ENCODE measurements around the gene FOXQ1. TPM values are rescaled to one million over a fixed set of nuclear protein-coding genes. Genes with fewer than 3 reads are reported as not detected.

FOXQ1 gene
- total RNA-seq, 1 donor from 2014 or later: not detected

DNA sequence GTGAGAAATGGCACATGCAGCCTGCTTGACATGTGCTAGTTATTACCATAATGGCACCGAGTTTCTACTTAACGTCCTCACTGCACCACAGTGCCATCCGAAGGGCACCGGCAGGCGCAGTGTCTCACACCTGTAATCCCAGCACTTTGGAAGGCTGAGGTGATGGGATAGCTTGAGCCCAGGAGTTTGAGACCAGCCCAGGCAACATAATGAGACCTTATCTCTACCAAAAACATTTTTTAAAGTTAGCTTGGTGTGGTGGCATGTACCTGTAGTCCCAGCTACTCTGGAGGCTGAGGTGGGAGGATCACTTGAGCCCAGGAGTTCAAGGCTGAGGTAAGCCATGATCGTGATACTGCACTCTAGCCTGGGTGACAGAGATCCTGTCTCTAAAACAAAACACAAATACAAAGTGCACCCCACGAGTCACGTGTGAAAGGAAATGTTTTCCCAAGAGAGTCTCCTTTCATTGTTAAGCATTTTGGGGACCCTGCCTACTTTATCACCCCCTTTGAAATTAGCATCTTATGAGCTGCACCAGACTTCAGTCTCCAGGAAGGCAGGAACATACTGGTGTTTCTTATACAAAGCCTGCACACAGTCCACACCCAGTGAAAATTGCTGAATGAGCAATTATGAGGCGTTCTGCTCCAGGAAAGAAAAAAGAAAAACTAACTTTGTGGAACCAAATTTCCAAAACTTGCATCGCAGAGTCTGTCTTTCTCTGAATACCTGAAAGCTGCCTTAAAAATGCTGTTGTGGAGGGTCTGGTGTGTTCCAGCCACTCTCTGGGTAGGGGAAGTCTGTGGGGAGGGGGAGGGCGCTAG lies 47.1 kb upstream of the FOXQ1 start:
- Mint-ChIP-seq H3K36me3 (ENCODE audit: low read depth) (no peaks in the 10 kb centered on the region), H3K27ac (ENCODE audit: unreplicated experiment) (no peak overlapping the region), H3K4me1 (ENCODE audit: low read depth) (no peaks in the 10 kb centered on the region), H3K27me3 (ENCODE audit: low read depth) (peaks cover 13% of the 10 kb centered on the region), H3K4me3 (ENCODE audit: unreplicated experiment) (no peak overlapping the region), H3K9me3 (ENCODE audit: low read depth) (no peaks in the 10 kb centered on the region)
- TF ChIP-seq, protein P1, sequence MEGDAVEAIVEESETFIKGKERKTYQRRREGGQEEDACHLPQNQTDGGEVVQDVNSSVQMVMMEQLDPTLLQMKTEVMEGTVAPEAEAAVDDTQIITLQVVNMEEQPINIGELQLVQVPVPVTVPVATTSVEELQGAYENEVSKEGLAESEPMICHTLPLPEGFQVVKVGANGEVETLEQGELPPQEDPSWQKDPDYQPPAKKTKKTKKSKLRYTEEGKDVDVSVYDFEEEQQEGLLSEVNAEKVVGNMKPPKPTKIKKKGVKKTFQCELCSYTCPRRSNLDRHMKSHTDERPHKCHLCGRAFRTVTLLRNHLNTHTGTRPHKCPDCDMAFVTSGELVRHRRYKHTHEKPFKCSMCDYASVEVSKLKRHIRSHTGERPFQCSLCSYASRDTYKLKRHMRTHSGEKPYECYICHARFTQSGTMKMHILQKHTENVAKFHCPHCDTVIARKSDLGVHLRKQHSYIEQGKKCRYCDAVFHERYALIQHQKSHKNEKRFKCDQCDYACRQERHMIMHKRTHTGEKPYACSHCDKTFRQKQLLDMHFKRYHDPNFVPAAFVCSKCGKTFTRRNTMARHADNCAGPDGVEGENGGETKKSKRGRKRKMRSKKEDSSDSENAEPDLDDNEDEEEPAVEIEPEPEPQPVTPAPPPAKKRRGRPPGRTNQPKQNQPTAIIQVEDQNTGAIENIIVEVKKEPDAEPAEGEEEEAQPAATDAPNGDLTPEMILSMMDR (IDR thresholded peaks at IDR 0.05): no peak
- no peak for DNase-seq (ENCODE audit: low spot score)

DNA sequence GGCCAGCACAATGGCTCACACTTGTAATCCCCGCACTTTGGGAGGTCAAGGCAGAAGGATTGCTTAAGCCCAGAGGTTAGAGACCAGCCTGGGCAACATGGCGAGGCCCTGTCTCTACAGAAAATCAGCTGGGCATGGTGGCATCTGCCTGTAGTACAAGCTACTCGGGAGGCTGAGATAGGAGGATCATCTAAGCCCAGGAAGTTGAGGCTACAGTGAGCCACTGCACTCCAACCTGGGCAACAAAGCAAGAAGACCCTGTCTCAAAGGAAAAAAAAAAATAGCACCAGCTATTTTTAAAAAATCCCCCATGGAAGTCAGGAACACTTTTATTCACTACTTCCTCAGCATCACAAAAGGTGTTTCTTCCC lies 45.2 kb upstream of the FOXQ1 start:
- Mint-ChIP-seq H3K9me3 (ENCODE audit: low read depth) (no peaks in the 10 kb centered on the region), H3K27me3 (ENCODE audit: low read depth) (peaks cover 16% of the 10 kb centered on the region), H3K36me3 (ENCODE audit: low read depth) (no peaks in the 10 kb centered on the region), H3K4me1 (ENCODE audit: low read depth) (no peaks in the 10 kb centered on the region), H3K4me3 (ENCODE audit: unreplicated experiment) (no peak overlapping the region), H3K27ac (ENCODE audit: unreplicated experiment) (no peak overlapping the region)
- TF ChIP-seq, protein P1 (IDR thresholded peaks at IDR 0.05): no peak
- DNase-seq (ENCODE audit: low spot score): no peak

DNA sequence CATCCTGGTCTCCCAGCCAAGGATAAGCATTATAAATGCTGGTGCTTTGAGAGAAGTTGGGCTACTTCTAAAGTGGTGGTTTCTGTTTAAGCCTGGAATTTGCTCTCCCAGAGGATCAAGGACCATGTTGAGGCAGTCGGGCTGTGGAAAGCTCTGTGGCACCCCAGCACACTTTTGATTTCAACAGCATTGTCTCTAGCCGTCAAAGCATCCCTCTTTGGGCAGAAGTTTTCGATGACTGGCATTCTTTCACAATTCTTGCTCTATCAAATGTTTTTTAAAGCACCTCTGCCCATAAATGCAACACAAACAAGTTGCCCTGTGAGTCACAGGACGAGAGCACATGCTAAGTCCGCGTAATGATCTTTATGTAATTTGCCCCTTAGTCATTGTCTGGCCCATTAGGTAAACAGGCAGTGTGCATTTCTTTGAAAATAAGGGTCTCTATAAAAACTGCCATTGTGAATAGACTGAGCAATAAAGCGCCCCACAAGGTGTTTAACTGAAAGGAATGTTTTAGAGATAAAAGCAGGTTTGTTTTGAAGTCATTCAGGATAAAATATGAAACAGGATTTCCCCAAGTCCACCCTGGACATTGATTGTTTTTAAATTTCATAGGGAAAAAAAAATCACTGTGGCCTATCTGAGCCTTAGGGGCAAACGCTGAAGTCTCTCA lies 44.7 kb upstream of the FOXQ1 start:
- TF ChIP-seq, protein P1 (IDR thresholded peaks at IDR 0.05): no peak
- DNase-seq (ENCODE audit: low spot score): no peak
- Mint-ChIP-seq H3K27ac (ENCODE audit: unreplicated experiment) (no peak overlapping the region), H3K36me3 (ENCODE audit: low read depth) (no peaks in the 10 kb centered on the region), H3K4me3 (ENCODE audit: unreplicated experiment) (no peak overlapping the region), H3K27me3 (ENCODE audit: low read depth) (peaks cover 17% of the 10 kb centered on the region), H3K4me1 (ENCODE audit: low read depth) (no peaks in the 10 kb centered on the region), H3K9me3 (ENCODE audit: low read depth) (no peaks in the 10 kb centered on the region)

DNA sequence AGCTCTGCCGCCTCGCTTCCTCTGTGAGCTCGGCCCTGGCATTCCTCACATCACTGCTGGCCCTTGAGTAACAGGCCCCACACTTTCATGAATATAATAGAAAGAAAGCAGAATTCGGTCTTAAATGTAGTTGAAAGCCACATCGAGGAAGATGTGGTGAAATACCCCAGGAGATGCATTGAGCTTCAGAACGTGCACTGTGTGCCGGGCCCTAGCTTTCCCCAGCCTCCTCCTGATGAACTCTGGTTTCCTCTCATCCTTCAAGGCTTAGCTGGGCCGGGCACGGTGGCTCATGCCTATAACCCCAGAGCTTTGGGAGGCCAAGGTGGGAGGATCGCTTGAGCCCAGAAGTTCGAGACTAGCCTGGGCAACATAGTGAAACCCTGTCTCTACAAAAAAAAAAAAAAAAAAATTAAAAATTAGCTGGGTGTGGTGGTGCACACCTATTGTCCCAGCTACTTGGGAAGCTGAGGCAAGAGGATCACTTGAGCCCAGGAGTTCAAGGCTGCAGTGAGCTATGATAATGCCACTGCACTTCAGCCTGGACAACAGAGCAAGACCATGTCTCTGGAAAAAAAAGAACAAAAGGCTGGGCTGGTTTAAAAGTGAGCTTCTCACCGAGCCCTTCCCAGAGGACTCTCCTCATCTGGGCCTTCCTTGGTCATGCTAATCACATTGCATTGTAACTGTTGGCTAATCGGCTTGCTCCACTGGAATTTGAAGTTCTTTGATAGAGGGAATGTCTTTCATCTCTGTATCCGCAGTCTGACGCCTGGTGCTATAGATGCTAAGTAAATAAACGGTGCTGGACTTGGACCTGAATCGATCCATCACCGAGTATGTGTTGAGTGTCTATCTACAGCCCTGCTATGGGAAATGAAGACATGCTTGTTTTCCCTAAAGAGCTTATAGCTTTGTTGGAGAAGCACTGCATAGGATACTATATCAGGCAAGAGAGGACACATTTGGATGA lies 43.8 kb upstream of the FOXQ1 start:
- TF ChIP-seq, protein P1 (IDR thresholded peaks at IDR 0.05): no peak
- DNase-seq (ENCODE audit: low spot score): no peak
- Mint-ChIP-seq H3K9me3 (ENCODE audit: low read depth) (no peaks in the 10 kb centered on the region), H3K4me3 (ENCODE audit: unreplicated experiment) (no peak overlapping the region), H3K36me3 (ENCODE audit: low read depth) (no peaks in the 10 kb centered on the region), H3K27ac (ENCODE audit: unreplicated experiment) (no peak overlapping the region), H3K27me3 (ENCODE audit: low read depth) (peaks cover 20% of the 10 kb centered on the region), H3K4me1 (ENCODE audit: low read depth) (no peaks in the 10 kb centered on the region)
